NCI-H2081 treated with DMSO at 0.1 percent for 48 hours (cell line): ENCODE results near the gene THSD7A.

Experiments used
- DNase-seq: peaks from one replicate; lab custom pipeline; 2025; lab: John Stamatoyannopoulos, UW

Gene THSD7A

GRCh38 chr7:11750191-11750590 lies 81.8 kb downstream of the THSD7A start:
- no peak for DNase-seq

- no peak for DNase-seq
Measured at GRCh38 chr7:11749629-11750028, 82.4 kb downstream of the THSD7A start.

DNA sequence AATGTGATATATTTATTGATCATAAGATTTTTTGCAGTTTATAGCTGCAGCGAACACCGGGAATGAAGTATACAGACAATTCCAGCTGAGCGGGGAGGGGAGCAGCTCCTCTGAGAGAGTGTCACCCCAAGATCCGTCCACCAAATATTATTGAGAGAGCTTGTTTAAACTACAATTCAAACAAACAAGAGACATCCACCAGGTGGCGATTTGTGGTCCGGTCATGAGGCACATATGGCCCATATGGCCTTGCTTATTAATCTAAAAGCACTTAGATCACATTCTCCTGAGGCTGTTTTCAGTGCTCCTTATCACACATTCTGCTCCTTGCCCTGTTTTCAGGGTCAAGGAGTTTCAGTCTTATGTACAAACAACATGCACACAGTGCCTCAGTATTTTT lies 83.1 kb downstream of the THSD7A start:
- no peak for DNase-seq

DNA sequence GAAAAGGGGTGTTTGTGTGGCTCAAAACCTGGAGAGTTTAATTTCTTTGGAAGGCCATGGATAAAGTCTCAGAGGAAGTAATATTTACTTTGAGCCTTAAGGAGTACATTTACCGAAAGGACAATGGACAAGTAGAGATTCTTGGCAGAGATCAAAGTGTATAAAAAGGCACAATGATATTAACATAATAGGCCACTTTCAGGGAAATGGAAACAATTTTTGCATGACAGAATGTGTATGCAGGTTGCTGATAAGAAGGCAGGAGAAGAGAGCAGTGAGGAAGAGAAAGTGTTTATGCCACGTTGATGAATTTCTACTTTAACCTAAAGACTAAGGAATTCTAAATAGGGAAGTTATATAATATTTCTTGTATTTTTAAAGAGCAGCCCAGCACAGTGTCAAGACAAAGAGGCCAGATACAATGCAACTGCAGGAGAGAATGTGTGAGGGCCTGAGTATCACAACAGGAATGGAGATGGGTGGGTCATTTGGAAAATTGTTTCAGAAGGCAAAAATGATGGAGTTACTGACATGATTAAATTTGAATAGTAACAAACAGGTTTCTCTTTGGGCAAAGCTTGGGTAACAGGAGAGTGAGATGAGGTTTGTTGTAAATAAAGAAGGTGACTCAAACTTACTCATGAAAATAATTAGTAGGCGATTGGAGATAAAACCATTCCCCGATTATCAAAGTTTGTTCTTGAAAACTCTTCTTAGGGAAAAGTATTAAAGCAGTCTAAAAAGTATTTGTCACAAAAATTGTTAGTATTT lies 84.1 kb downstream of the THSD7A start:
- no peak for DNase-seq

DNA sequence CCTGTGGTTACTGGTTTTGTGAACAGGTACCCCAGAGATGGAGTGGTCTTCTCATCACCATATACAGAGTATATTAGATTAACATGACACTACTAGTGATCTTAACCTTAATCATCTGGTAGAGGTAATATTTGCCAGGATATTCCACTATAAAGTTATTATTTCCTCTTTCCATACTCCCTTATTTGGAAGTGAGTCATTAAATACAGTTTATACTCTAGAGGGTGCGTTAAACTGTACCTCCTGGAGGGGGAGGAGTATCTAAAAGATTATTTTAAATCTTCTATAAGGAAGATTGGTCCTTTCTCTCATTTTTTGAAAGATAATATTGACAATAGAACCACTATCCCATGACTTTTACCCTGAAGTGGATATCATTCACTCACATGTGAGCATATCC lies 85.4 kb downstream of the THSD7A start:
- no peak for DNase-seq

- DNase-seq = no peak
Measured at GRCh38 chr7:11743548-11743947, 88.5 kb downstream of the THSD7A start.

GRCh38 chr7:11743016-11743415 lies 89.0 kb downstream of the THSD7A start:
- DNase-seq = no peak

DNA sequence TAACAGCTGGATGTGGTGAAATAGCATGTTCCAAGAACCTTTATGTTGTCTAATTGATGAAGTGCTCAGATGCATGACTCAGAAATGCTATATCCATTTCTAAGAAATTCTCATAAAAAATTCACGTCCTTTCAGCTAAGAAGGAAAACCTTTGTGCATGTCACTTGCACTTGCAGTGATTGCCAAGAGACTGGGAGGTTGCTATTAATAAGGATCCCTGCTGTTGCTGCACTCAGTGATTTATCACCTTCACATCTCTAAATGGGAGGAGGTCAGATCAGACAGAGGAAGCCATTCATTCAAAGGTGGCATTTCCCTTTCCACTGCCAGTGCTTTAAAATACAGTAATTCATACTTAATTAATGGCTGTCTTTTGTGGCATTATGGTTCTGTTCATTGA lies 89.5 kb downstream of the THSD7A start:
- DNase-seq = no peak

DNA sequence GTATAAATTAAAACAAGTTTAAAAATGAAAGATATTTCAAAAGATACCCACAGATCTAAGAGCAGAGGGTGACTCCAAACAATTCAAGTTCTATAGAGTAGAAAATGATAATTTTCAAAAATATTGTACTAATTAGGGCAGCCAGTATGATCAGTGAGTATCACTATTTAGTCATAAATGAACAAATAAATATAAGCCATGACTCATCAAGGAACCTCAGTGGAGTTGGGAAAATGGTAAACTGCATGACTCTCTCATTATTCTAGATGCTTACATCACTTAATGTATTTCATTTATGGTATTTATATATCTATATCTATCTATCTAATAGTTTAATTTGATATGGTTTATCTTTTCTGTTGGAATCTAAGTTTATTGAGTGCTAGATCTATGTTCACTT lies 94.3 kb downstream of the THSD7A start:
- DNase-seq = no peak

DNA sequence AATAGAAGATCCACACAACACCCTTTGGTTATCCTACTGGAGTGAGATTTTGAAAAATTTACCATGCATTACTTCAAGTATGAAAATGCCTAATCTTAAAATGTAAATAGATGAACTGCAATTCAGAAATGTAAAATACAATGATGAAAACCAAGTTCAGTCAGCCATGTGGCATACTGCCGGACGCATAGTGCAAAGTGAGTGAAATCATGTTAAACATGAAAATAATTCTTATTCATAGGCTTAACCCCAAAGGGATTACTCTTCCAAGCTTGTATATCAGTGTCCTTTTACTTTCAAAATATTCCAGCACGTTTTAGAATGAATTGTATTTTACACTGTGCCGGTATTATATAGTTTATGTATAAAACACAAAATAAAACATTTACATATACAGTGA lies 99.8 kb downstream of the THSD7A start:
- no peak for DNase-seq

DNA sequence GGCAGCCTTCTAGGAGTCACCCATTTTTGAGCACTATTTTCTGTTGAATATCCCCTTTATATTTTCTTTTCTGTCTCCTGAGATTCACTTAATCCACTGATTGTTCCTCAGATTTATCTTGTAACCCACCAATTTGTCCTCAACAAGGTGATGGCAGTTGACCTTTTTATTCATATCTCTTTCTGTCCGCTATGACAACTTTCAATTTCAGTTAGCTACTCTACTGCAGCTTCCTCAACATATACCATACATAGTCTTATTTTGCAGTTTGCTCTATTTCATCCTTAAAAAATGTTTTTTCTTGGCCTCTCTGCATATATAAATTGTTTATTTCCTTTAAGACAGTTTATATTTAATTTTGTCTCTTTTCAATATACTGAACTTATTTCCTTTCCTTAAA lies 101.3 kb downstream of the THSD7A start:
- no peak for DNase-seq

DNA sequence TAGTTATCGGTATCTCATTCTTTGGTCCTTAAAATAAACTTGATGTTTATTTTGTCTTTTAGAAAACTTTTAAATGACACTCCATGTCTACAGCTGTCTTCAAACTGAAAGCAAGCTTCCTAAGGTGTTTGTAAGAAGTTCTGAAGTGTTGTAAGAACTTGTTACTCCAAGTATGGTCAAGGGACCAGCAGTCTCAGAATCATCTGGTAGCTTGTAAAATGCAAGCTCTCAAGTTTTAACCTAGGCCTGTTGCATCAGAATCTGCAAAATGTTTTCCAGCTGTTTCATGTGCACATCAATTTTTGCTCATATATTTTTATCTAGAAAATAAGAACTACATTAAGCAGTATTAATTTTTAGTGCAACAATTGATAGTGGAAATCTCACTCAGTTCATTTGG lies 104.1 kb downstream of the THSD7A start:
- no peak for DNase-seq

DNA sequence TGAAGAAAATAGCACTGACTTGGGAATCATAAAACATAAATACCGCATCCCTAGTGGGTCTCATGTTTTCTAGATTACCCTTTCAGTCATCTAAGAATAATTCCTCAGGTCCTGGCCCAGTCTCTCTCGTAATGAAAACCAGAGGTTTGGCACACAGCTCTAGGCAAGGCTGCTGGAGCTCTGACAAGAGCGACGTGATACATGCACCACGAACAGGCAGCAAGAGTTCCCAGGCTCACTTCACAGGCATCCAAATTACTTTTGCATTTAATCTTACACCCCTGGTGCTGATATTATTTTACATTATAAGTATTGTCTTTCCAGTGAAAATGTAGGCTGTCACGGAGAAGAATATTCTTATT lies 105.2 kb downstream of the THSD7A start:
- DNase-seq = no peak

DNA sequence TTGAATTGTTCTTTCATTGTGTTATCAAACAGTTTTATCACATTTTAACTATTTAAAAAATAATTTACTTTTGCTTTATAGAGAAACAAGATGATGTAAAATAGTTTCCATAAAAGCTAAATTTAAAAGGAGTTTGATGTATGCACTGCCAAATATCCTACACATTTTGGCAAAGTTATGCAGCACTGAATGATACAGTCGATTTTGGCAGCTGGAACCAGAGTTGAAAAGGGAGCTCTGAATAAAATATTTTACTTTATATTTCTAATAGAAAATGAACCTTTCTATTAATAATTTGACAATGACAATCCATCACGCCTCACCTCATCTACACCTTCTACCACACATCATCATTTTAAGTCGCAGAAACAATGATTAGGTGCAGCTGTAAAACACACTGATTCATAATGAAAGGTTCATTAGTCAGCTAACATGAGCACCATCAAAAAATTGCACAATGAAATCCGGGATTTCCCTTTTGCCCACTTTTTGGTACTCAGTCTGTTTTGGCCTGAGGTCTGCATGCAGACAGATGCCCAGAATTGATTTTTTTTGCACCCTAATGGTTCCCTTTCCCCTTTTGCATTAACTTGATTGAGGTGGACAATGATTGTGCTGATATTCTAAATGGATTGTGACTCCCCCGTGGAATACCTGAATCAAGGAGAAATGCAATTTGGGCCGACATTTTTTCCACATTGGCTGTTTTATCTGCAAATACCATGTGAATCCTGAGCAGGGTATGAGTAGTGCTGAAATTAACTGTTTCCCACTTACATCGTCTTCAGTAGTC lies 105.8 kb downstream of the THSD7A start:
- DNase-seq = no peak

DNA sequence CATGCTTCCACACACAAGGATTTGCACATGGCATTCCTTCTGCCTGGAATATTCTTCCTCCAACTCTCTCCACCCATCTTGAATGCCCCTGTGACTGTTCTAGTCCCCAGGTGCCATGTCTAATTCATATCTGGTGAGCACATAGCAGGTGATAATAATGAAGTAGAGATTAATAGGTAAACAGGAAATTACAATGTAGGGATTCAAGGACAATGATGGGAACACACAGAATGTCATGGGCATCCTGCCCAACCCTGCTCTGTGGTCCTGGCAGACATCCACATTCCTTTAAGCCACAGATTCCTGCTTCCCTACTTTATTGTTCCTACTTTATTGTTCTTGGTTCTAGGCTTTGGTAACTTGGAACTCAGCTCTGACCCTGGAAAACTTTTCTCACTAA lies 115.8 kb downstream of the THSD7A start:
- DNase-seq = no peak

DNA sequence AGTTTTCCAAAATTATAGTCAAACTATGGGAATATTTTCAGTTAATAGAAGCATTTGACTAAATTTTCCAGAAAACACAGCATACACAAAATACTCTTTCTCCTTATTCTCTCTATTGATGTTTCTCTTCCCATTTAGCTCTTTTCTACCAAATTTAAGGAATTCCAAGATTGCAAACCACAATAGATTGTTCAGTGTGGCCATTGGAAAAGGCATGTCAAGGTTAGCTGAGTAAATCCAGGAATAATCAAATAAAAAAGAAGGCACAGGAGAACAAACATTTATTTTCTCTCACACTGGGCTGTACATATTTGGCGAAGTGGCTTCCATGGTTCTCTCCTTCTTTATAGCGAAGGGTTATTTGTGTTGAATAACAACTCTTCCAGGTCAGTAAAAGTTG lies 117.3 kb downstream of the THSD7A start:
- DNase-seq = no peak

GRCh38 chr7:11714205-11714604 lies 117.8 kb downstream of the THSD7A start:
- DNase-seq = no peak

- DNase-seq = no peak
Measured at GRCh38 chr7:11713352-11713751, 118.6 kb downstream of the THSD7A start.

- no peak for DNase-seq
Measured at GRCh38 chr7:11710377-11710776, 121.6 kb downstream of the THSD7A start.

DNA sequence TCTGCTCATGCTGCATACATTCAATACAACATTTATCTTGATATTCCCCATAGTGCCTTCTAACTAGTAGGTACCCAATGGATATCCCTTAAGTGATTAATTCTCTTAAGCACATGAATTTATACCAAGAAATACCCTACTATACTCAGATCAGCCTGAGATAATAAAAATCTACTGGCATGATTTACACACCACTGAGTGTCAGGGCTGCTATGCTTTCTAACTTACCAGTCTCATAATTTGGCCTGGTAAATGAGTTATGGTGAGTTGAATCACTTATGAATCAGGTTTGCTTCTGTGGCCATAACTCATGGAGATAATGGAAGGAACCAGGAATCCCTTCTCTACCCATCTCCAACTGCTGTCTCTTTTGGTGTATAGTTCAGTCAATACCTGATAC lies 122.8 kb downstream of the THSD7A start:
- DNase-seq = no peak

GRCh38 chr7:11707606-11708193 lies 124.3 kb downstream of the THSD7A start:
- DNase-seq = no peak

- DNase-seq = no peak
Measured at GRCh38 chr7:11706666-11707605, 125.1 kb downstream of the THSD7A start.
